Kidney capillary endothelial cell (primary cell): Measurements from ENCODE around the gene TAF11L14.
"Not testable (repeated sequence)": the region's sequence is repeated elsewhere in the genome, so short reads cannot be mapped to it uniquely, and the experiment has no call there.

Source experiments
- DNase-seq: peaks from one replicate; pipeline ENCODE4 v3.0.0-alpha.2; 2018; ENCODE audit warnings: low spot score

The TAF11L14 gene

DNA sequence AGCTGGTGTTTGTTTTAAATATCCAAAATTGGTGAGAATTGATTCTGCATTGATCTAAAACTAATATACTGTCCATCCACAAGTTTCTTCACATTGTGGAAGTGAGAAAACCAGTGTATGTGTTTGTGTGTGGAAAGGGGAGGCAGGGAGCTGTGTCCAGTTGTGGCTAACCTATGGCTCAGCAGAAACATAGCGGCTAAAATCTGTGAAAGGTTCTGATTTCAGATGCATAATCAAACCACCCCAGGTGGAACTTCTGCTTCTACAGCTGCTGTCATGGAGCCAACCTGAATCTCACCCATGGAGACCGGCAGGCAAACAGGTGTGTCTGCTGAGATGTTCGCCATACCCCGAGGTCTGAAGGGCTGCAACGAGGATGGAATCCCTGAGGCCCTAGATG is at the start of gene TAF11L14:
Gene TAF11L14, plus strand, starts transcription at position 301 of the 400 bp plus-strand sequence.
- no peak for DNase-seq

DNA sequence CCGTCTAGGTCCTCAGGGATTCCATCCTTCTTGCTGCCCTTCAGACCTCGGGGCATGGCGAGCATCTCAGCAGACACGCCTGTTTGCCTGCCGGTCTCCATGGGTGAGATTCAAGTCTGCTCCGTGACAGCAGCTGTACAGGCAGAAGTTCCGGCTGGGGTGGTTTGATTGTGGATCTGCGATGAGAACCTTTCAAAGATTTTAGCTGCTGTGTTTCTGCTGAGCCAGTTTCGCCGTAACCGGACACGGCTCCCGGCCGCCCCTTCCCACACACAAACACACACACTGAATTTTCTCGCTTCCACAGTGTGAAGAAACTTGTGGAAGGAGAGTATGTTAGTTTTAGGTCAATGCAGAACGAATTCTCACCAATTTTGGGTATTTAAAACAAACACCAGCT is 48.6 kb upstream of the TAF11L14 start, which contains the start of gene TAF11L7:
Gene TAF11L7, minus strand, starts transcription at position 101 of the 400 bp plus-strand sequence.
- not testable (repeated sequence) for DNase-seq

DNA sequence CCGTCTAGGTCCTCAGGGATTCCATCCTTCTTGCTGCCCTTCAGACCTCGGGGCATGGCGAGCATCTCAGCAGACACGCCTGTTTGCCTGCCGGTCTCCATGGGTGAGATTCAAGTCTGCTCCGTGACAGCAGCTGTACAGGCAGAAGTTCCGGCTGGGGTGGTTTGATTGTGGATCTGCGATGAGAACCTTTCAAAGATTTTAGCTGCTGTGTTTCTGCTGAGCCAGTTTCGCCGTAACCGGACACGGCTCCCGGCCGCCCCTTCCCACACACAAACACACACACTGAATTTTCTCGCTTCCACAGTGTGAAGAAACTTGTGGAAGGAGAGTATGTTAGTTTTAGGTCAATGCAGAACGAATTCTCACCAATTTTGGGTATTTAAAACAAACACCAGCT is 43.4 kb upstream of the TAF11L14 start, which contains the start of gene TAF11L8:
Gene TAF11L8, minus strand, starts transcription at position 101 of the 400 bp plus-strand sequence.
- not testable (repeated sequence) for DNase-seq

DNA sequence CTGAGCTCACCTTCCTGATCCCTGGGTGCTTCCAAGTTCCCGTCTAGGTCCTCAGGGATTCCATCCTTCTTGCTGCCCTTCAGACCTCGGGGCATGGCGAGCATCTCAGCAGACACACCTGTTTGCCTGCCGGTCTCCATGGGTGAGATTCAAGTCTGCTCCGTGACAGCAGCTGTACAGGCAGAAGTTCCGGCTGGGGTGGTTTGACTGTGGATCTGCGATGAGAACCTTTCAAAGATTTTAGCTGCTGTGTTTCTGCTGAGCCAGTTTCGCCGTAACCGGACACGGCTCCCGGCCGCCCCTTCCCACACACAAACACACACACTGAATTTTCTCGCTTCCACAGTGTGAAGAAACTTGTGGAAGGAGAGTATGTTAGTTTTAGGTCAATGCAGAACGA is 40.0 kb upstream of the TAF11L14 start, which contains the start of gene TAF11L9:
Gene TAF11L9, minus strand, starts transcription at position 140 of the 400 bp plus-strand sequence.
- DNase-seq = not testable (repeated sequence)

DNA sequence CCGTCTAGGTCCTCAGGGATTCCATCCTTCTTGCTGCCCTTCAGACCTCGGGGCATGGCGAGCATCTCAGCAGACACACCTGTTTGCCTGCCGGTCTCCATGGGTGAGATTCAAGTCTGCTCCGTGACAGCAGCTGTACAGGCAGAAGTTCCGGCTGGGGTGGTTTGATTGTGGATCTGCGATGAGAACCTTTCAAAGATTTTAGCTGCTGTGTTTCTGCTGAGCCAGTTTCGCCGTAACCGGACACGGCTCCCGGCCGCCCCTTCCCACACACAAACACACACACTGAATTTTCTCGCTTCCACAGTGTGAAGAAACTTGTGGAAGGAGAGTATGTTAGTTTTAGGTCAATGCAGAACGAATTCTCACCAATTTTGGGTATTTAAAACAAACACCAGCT is 36.5 kb upstream of the TAF11L14 start, which contains the start of gene TAF11L10:
Gene TAF11L10, minus strand, starts transcription at position 101 of the 400 bp plus-strand sequence.
- DNase-seq = not testable (repeated sequence)

DNA sequence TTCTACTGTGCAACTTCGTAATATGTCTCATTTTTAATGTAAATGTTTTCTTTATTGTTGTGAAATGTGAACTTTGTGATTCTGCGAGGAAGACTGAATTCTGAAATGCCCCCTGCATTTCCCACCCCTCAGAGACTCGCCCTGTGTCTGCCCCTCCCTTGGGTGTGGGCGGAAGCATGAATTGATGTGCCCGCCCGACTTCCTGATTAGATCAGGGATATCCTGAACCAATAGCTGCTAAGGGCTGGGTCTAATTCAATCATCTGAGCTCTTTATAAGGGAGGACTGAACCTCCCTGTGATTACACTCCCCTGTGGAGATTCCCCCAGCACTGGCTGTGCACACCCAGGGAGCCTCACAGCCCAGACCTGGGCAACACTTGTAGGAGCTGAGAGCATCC is 30.4 kb upstream of the TAF11L14 start, which contains the start of gene TAF11L11:
Gene TAF11L11, plus strand, starts transcription at position 304 of the 400 bp plus-strand sequence.
- not testable (repeated sequence) for DNase-seq

DNA sequence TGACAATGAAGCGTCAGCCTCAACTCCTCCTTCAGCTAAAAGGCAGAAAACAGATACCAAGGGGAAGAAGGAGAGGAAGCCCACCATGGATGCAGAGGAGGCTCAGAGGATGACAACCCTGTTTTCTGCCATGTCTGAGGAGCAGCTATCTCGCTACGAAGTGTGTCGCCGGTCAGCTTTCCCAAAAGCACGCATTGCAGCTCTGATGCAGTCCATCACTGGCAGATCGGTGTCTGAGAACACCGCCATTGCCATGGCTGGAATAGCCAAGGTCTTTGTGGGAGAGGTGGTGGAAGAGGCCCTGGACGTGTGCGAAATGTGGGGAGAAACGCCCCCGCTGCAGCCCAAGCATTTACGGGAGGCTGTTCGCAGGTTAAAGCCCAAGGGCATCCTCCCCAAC is 29.3 kb upstream of the TAF11L14 start:
- DNase-seq = no peak

DNA sequence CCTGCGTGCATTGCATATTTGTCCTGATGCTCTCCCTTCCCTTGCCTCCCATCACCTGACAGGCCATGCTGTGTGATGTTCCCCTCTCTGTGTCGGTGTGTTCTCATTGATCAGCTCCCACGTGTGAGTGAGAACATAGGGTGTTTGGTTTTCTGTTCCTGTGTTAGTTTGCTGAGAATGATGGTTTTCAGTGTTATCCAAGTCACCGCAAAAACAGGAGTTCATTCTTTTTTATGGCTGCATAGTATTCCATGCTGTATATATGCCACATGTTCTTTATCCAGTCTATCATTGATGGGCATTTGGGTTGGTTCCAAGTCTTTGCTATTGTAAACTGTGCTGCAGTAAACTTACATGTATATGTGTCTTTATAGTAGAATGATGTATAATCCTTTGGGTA is 26.8 kb upstream of the TAF11L14 start:
- not testable (repeated sequence) for DNase-seq

DNA sequence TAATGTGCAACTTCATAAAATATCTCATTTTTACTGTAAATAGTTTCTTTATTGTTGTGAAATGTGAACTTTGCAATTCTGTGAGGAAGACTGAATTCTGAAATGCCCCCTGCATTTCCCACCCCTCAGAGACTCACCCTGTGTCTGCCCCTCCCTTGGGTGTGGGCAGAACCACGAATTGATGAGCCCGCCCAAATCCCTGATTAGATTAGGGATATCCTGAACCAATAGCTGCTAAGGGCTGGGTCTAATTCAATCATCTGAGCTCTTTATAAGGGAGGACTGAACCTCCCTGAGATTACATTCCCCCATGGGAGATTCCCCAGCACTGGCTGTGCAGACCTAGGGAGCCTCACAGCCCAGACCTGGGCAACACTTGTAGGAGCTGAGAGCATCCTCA is 24.2 kb upstream of the TAF11L14 start, which contains the start of gene TAF11L12:
Gene TAF11L12, plus strand, starts transcription at position 301 of the 400 bp plus-strand sequence.
- not testable (repeated sequence) for DNase-seq

DNA sequence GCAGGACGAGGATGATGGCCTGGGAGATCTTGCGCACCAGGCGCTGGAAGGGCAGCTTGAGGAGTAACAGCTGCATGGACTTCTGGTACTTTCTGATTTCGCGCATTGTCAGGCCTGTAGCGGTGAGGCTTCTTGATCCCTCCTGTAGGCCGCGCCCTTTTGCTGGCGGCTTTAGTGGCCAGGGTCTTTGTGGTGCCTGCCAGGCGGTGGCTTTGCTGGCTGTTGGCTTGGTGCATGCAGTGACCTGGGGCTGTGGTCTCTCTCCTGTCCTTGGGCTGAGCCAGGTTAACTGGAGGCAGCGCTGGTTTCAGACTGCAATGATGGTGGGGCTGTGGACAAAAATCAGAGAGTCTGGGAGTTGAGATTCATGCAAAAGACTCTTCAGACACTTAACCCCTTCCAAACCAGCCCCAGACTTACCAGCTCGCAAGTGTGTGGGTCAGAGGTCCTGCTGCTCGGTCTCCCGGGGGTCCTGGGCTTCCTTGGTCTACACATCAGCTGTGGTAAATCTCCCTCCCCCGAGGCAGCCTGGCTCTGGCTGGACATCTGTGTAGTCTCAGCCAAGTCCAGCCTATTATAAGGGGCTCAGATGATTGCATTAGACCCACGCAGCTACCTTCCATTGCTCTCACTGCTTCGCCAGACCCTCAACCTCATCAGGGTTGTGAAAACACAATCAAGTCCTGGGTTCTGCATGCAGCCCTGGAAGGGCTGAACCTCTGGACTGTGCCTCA is 19.2 kb upstream of the TAF11L14 start:
- DNase-seq = no peak

DNA sequence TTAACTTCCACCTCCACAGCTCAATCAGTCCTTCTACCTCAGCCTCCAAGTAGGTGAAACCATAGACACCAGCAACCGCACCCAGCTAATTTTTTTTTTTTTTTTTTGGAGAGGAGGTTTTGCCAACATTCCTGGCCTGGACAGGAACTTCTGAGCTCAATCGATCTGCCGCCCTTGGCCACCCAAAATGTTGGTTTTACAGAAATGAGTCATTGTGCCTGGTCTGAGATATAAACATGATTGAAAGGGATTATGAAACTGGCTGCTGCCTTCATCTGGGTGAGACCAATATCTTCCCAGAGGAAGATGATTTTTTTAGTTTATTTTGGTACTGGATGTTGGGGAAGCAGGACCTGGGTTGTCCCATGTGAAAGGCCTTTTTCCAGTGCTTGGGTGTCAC is 14.9 kb upstream of the TAF11L14 start:
- no peak for DNase-seq

DNA sequence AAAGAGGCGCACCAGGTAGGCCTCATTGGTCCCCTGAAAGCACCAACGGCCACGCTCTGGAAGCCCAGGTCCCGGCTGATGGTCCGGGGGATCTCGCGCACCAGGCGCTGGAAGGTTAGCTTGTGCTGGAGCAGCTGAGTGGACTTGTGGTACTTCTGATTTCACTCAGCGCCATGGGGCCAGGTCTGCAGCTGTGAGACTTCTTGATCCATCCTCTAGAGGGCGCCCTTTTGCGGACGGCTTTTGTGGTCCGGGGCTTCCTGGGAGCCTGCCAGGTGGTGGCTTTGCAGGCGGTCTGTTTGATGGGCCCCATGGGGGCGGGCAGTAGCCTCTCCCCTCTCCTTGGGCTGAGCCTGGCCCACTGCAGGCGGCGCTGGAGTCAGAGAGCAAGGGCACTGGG is 13.6 kb upstream of the TAF11L14 start:
- DNase-seq = no peak

DNA sequence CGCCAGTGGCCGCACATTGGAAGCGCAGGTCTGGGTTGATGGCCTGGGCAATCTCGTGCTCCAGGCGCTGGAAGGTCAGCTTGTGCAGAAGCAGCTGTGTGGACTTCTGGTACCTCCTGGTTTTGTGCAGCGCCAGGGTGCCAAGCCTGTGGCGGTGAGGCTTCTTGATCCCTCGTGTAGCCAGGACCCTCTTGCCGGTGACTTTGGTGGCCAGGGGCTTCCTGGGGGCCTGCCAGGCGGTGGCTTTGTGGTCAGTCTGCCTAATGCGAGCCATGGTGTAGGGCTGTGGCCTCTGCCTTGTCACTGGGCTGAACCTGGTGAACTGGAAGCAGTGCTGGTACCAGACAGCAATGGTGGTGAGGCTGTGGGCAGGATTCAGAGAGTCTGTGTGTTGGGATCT is 8.6 kb upstream of the TAF11L14 start:
- DNase-seq = no peak

DNA sequence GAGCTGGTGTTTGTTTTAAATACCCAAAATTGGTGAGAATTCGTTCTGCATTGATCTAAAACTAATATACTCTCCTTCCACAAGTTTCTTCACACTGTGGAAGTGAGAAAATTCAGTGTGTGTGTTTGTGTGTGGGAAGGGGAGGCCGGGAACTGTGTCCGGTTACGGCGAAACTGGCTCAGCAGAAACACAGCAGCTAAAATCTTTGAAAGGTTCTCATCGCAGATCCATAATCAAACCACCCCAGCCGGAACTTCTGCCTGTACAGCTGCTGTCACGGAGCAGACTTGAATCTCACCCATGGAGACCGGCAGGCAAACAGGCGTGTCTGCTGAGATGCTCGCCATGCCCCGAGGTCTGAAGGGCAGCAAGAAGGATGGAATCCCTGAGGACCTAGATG is 2.5 kb upstream of the TAF11L14 start, which contains the start of gene TAF11L13:
Gene TAF11L13, plus strand, starts transcription at position 301 of the 400 bp plus-strand sequence.
- DNase-seq = not testable (repeated sequence)

DNA sequence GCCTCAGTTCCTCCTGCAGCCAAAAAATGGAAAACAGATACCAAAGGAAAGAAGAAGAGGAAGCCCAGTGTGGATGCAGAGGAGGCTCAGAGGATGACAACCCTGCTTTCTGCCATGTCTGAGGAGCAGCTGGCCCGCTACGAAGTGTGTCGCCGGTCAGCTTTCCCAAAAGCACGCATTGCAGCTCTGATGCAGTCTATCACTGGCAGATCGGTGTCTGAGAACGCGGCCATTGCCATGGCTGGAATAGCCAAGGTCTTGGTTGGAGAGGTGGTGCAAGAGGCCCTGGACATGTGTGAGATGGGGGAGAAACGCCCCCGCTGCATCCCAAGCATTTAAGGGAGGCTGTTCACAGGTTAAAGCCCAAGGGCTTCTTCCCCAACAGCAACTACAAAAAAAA is 15.0 kb downstream of the TAF11L14 start:
- DNase-seq = not testable (repeated sequence)

DNA sequence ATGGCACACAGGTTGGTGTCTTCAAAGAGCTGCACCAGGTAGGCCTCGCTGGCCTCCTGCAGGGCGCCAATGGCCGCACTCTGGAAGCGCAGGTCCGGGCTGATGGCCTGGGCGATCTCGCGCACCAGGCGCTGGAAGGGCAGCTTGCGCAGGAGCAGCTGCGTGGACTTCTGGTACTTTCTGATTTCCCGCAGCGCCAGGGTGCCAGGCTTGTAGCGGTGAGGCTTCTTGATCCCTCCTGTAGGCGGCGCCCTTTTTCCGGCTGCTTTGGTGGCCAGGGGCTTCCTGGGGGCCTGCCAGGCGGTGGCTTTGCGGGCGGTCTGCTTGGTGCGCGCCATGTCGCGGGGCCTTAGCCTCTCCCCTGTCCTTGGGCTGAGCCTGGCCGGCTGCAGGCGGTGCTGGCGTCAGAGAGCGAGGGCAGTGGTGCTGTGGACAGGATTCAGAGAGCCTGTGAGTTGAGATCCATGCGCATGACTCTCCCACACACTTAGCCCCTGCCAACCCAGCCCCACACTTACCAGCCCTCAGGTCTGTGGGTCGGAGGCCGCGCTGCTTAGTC is 21.0 kb downstream of the TAF11L14 start:
- DNase-seq = not testable (repeated sequence)

DNA sequence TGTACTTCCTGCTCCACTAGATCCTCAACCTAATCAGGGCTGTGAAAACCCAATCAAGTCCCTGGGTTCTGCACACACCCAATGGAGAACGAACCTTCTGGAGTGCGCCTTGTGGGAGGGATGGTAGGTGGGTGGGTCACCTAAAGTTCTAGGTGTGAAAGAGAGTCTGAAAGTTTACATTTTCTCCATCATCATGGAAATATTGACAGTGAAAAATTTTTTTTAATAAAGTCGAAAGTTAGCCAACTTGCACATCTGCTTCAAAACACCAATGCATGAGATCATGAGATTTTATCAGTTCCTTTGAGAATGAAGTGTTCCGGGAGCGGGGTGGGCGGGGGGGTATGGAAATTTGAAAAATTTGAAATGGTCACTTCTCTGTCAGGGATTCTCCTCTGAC is 21.7 kb downstream of the TAF11L14 start:
- DNase-seq = no peak

DNA sequence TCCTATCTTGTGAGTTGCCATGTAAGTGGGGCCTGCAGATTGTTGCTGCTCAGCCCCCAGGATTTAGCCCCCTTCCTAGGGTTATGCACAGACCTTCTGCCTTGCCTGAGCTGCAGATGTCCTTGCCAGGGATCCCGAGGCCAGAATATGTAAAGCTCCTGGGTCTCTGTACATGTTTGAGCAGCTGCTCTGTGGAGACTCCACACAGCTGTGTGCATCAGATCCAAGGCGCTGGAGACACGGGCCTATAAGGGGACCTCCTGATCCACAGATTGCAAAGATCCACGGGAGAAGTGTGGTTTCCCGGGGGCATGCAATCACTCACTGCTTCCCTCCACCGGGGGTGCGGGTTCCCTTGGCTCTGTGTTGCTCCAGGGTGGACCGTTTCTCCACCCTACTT is 28.9 kb downstream of the TAF11L14 start:
- DNase-seq = no peak

DNA sequence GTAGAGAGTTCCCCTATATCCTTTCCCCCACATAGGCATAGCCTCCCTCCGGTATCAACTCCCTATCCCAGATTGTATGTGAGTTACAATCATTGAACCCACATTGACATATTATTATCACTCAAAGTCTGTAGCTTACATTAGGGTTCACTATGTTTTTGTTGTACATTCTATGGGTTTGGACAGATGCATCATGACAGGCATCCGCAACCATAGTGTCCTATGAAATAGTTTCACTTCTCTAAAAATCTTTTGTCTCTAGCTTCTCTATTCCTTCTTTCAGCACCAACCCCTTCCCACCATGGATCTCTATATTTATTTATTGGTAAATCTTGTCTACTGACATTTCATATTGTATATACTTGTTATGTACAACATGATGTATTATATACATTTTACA is 31.6 kb downstream of the TAF11L14 start:
- no peak for DNase-seq

DNA sequence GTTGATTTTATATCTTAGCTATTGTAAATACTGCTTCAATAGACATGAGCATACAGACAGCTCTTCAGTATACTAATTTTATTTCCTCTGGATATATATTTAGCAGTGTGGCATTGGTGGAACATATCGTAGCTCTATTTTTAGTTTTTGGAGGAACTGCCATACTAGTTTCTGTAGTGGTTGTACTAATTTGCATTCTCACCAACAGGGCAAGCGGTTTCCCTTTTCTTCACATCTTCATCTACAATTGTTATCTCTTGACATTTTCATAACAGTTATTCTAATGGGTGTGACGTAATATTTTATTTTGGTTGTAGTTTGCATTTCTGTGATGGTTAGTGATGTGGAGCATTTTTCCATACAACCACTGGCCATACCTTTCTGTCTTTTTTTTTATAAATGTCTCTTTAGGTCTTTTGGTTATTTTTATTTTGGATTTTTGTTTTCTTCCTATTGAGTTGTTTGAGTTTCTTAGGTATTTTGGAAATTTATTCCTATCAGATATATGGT is 32.5 kb downstream of the TAF11L14 start:
- no peak for DNase-seq

DNA sequence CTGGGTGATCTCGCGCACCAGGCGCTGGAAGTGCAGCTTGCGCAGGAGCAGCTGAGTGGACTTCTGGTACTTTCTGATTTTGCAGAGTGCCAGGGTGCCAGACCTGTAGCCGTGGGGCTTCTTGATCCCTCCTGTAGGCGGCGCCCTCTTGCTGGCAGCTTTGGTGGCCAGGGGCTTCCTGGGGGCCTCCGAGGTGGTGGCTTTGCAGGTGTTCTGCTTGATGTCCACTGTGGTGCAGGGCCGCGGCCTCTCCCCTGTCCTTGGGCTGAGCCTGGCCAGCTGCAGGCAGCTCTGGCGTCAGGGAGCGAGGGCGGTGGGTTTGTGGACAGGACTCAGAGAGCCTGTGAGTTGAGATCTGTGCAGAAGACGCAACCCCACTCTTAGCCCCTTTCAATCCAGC is 36.1 kb downstream of the TAF11L14 start:
- no peak for DNase-seq

DNA sequence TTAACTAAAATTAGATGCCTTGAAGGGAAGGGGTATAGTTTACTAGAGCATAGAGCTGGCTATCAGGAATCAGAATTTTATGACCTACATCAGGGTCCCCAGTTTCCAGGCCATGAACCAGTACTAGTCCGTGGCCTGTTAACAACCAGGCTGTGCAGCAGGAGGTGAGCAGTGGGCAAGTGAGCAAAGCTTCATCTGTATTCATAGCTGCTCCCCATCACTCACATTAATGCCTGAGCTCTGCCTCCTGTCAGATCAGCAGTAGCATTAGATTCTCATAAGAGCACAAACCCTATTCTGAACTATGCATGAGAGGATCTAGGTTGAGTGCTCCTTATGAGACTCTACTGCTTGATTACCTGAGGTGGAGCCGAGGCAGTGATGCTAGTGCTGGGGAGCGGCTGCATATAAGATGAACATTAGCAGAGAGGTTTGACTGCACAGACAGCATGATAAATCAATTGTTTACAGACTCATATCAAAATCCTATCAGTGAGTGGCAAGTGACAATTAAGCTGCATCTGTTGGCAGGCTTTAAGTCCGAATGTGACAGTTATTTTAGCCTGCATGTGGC is 44.6 kb downstream of the TAF11L14 start:
- no peak for DNase-seq
